Measurements from ENCODE around the gene NAA80. TPM values are rescaled to one million over a fixed set of nuclear protein-coding genes. Genes with fewer than 3 reads are reported as not detected.

Gene NAA80
- total and polyA plus RNA-seq, 2 donors (not counting 3 experiments of a cell fraction or from before 2014, with no cell fraction given) = 9.0 to 13.1 TPM

DNA sequence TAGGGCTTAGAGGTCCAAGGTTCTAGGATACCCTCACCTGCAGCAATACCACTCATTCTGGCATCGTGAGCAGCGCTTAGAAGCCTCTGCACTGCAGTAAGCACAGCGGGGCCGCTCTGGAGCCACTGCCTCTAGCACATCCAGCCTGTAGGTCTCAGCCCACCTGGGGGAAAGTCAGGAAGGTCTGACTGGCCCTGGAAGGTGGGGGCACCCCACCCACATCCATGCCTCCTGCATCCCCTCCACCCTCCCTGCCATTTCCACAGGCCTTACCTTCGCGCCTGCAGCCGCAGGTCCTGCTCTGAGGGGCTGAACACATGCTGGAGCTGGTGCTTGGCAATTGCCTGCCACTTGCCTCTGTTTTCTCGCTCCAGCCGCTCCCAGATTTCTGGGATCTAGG is 42.3 kb upstream of the NAA80 start:
- BruUV-seq (replicated peaks) = no TSS peak
- intact Hi-C loops (cut with micrococcal nuclease) = no loop called here
- ChIA-PET POLR2A (no interaction called here), CTCF (interaction anchor here (1.1 to 2.4 kb wide), 3 partner anchors 18 to 201 kb away, joined by 3 to 6 read pairs (median 5); partner anchors contain the start of gene HYAL2)
- DNase-seq (ENCODE audit: low read depth, low spot score) = no peak
- H3K9ac ChIP-seq (replicated peaks; ENCODE audit: extremely low read depth, insufficient read depth, low read length) = no peak overlapping the region
- H4K20me1 ChIP-seq (replicated peaks; ENCODE audit: control insufficient read depth, extremely low read depth, insufficient read depth, low read length) = no peaks in the 10 kb centered on the region
- TF ChIP-seq, protein P1, sequence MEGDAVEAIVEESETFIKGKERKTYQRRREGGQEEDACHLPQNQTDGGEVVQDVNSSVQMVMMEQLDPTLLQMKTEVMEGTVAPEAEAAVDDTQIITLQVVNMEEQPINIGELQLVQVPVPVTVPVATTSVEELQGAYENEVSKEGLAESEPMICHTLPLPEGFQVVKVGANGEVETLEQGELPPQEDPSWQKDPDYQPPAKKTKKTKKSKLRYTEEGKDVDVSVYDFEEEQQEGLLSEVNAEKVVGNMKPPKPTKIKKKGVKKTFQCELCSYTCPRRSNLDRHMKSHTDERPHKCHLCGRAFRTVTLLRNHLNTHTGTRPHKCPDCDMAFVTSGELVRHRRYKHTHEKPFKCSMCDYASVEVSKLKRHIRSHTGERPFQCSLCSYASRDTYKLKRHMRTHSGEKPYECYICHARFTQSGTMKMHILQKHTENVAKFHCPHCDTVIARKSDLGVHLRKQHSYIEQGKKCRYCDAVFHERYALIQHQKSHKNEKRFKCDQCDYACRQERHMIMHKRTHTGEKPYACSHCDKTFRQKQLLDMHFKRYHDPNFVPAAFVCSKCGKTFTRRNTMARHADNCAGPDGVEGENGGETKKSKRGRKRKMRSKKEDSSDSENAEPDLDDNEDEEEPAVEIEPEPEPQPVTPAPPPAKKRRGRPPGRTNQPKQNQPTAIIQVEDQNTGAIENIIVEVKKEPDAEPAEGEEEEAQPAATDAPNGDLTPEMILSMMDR (IDR thresholded peaks at IDR 0.05; ENCODE audit: extremely low read depth in 1 of 2, insufficient read depth in 1 of 2, low read depth in 1 of 2, low read length in 2 of 2) = no peak
- TF ChIP-seq FOS (IDR thresholded peaks at IDR 0.05; ENCODE audit: borderline replicate concordance, insufficient read depth, low read length) = no peak
- no peak for TF ChIP-seq JUN (IDR thresholded peaks at IDR 0.05; ENCODE audit: borderline replicate concordance, insufficient read depth, insufficient read length, low read depth)
- no peak for TF ChIP-seq GATA2 (IDR thresholded peaks at IDR 0.05; ENCODE audit: insufficient read depth, insufficient read length, low read depth, low read length)
- no peak for TF ChIP-seq EZH2 (IDR thresholded peaks at IDR 0.05; ENCODE audit: borderline replicate concordance, low read depth, low read length, severe bottlenecking)
- TF ChIP-seq, protein P2, sequence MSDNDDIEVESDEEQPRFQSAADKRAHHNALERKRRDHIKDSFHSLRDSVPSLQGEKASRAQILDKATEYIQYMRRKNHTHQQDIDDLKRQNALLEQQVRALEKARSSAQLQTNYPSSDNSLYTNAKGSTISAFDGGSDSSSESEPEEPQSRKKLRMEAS (IDR thresholded peaks at IDR 0.05; ENCODE audit: insufficient read depth, insufficient read length) = no peak
- TF ChIP-seq MYC (IDR thresholded peaks at IDR 0.05; ENCODE audit: low read depth, low read length) = no peak
- TF ChIP-seq POLR2A (IDR thresholded peaks at IDR 0.05; ENCODE audit: low read depth, low read length) = no peak
- TF ChIP-seq POLR2AphosphoS5 (IDR thresholded peaks at IDR 0.05; ENCODE audit: insufficient read depth, low read depth, low read length) = no peak
- H3K27me3 ChIP-seq (ENCODE audit: control insufficient read depth in 2 of 2, insufficient read depth in 2 of 2, low read length in 2 of 2) = no peaks in the 10 kb centered on the region
- no peaks in the 10 kb centered on the region for H3K9me1 ChIP-seq (replicated peaks; ENCODE audit: control insufficient read depth, extremely low read depth, insufficient read depth, low read length)
- H3K9me3 ChIP-seq (replicated peaks; ENCODE audit: control insufficient read depth, insufficient read depth, low read length) = no peaks in the 10 kb centered on the region
- dilution Hi-C loops (cut with MboI; ENCODE audit: extremely low pct_ligation_motif_present, low sequenced_read_pairs) = no loop called here
- no peak for FAIRE-seq
- no peak overlapping the region for H2AFZ ChIP-seq (ENCODE audit: low read depth, low read length)
- H3K4me2 ChIP-seq (ENCODE audit: insufficient read depth, low read length) = no peak overlapping the region
- no peaks in the 10 kb centered on the region for H3K36me3 ChIP-seq (ENCODE audit: control insufficient read depth in 2 of 2, extremely low read depth in 1 of 2, insufficient read depth in 2 of 2, low read length in 2 of 2)
- H3K27ac ChIP-seq (ENCODE audit: insufficient read depth, low read depth, low read length) = no peak overlapping the region
- H3K79me2 ChIP-seq (ENCODE audit: control insufficient read depth, insufficient read depth, low read length) = peaks cover 6% of the 10 kb centered on the region
- H3K4me1 ChIP-seq (ENCODE audit: control insufficient read depth, extremely low read depth, insufficient read depth, low read length) = peaks cover 19% of the 10 kb centered on the region
- no peak overlapping the region for H3K4me3 ChIP-seq (replicated peaks in 1 of 3; ENCODE audit: insufficient read depth in 1 of 3, low read depth in 1 of 3, low read length in 3 of 3)

Data from endothelial cell of umbilical vein (primary cell).